H1 (cell line): ENCODE results near the gene DBNL. TPM values are rescaled to one million over a fixed set of nuclear protein-coding genes. Genes with fewer than 3 reads are reported as not detected.

Source experiments
- CTCF ChIA-PET: fragments of 300-600 bp; sonication (Branson Sonifier 250); formaldehyde crosslinking; loops from one replicate; lab custom pipeline; 2021; ENCODE audit not compliant: partially characterized antibody; lab: Charles Lee
- POLR2A ChIA-PET: fragments of 300-600 bp; sonication (Branson Sonifier 250); formaldehyde crosslinking; loops from one replicate; lab custom pipeline; 2021; ENCODE audit warnings: inconsistent platforms; ENCODE audit not compliant: partially characterized antibody; lab: Charles Lee
- DNase-seq, 2 experiments: peaks; one replicate each; pipeline versions ENCODE4 v3.0.0 to v3.0.0-alpha.2; 2010 to 2022; ENCODE audit warnings: low spot score in 2 of 2, low read depth in 1 of 2, mixed read lengths in 1 of 2
- FAIRE-seq: peaks from 2 replicates; lab custom pipeline; 2011; peaks lifted over from hg19 to GRCh38; lab: Jason Lieb, UNC
- H2AFZ ChIP-seq: 2 replicates; pipeline ENCODE4 v1.8.1; 2012; ENCODE audit warnings: low read length, inconsistent platforms
- H2AK5ac ChIP-seq: 2 replicates; pipeline ENCODE4 v1.6.1; 2013; ENCODE audit warnings: low read depth, low read length
- H2BK120ac ChIP-seq: replicated peaks from 2 replicates; pipeline ENCODE3; 2013; ENCODE audit warnings: low read depth, low read length, inconsistent platforms
- H2BK12ac ChIP-seq: 2 replicates; pipeline ENCODE4 v1.6.1; 2013; ENCODE audit warnings: low read depth, low read length
- H2BK15ac ChIP-seq: 2 replicates; pipeline ENCODE4 v1.6.1; 2013; ENCODE audit warnings: low read length
- H2BK20ac ChIP-seq: 2 replicates; pipeline ENCODE4 v1.6.1; 2013; ENCODE audit warnings: low read length
- H2BK5ac ChIP-seq: 2 replicates; pipeline ENCODE4 v1.6.1; 2013; ENCODE audit warnings: low read depth, low read length
- H3K14ac ChIP-seq: 2 replicates; pipeline ENCODE4 v1.6.1; 2013; ENCODE audit warnings: inconsistent platforms; ENCODE audit not compliant: insufficient read length
- H3K18ac ChIP-seq: 2 replicates; pipeline ENCODE4 v1.6.1; 2013; ENCODE audit warnings: low read length; ENCODE audit errors: extremely low read depth
- H3K23ac ChIP-seq: 2 replicates; pipeline ENCODE4 v1.6.1; 2013; ENCODE audit warnings: inconsistent platforms; ENCODE audit not compliant: insufficient read length
- H3K23me2 ChIP-seq: 2 replicates; pipeline ENCODE4 v1.6.1; 2013; ENCODE audit warnings: low read depth, low read length
- H3K27ac ChIP-seq: 2 replicates; pipeline ENCODE4 v1.6.1; 2011; ENCODE audit warnings: low read depth, low read length, inconsistent platforms
- H3K27me3 ChIP-seq, 4 experiments: replicated peaks in 1 of 4; 1 replicate in 1 of 4; 2 replicates in 3 of 4; pipeline versions ENCODE4 v1.6.1 to v1.8.1; 2011 to 2013; ENCODE audit warnings: low read length in 3 of 4, mild to moderate bottlenecking in 3 of 4, inconsistent platforms in 2 of 4, mixed read lengths in 2 of 4, moderate library complexity in 1 of 4; ENCODE audit not compliant: control insufficient read depth in 3 of 4, insufficient read depth in 3 of 4; ENCODE audit errors: extremely low read depth in 1 of 4
- H3K36me3 ChIP-seq, 4 experiments: 2 replicates each; pipeline versions ENCODE4 v1.6.1 to v1.8.1; 2011 to 2013; ENCODE audit warnings: mild to moderate bottlenecking in 4 of 4, low read length in 3 of 4, moderate library complexity in 2 of 4, control low read depth in 1 of 4, inconsistent platforms in 1 of 4; ENCODE audit not compliant: insufficient read depth in 4 of 4, control insufficient read depth in 2 of 4
- H3K4ac ChIP-seq: replicated peaks from 2 replicates; pipeline ENCODE3; 2013; ENCODE audit warnings: low read length, low read depth, mixed read lengths, inconsistent platforms; ENCODE audit not compliant: insufficient read length
- H3K4me1 ChIP-seq, 4 experiments: replicated peaks in 1 of 4; 1 replicate in 1 of 4; 2 replicates in 3 of 4; pipeline versions ENCODE4 v1.6.1 to v1.8.1; 2011 to 2013; ENCODE audit warnings: low read length in 3 of 4, inconsistent platforms in 2 of 4, mixed read lengths in 1 of 4; ENCODE audit not compliant: insufficient read depth in 4 of 4, control insufficient read depth in 3 of 4
- H3K4me2 ChIP-seq, 2 experiments: 2 replicates each; pipeline versions ENCODE4 v1.6.1 to v1.8.1; 2011 to 2013; ENCODE audit warnings: low read depth in 2 of 2, low read length in 2 of 2, control low read depth in 1 of 2, inconsistent platforms in 1 of 2, mild to moderate bottlenecking in 1 of 2; ENCODE audit not compliant: insufficient read depth in 1 of 2
- H3K4me3 ChIP-seq, 4 experiments: fragments of 200-600, 300-600 bp in 1 of 4; sonication (generic), shearing (Covaris generic), sonication (Bioruptor Twin) in 1 of 4; 2 replicates each; pipeline versions ENCODE4 v1.5.1 to v1.8.1; 2011 to 2016; ENCODE audit warnings: low read length in 4 of 4, low read depth in 3 of 4, control low read depth in 2 of 4, inconsistent platforms in 2 of 4, mild to moderate bottlenecking in 2 of 4, mixed read lengths in 1 of 4, moderate library complexity in 1 of 4; ENCODE audit not compliant: insufficient read depth in 2 of 4; ENCODE audit errors: extremely low read depth in 1 of 4
- H3K56ac ChIP-seq: replicated peaks from 2 replicates; pipeline ENCODE3; 2013; ENCODE audit warnings: low read depth, mild to moderate bottlenecking, mixed read lengths, low read length, inconsistent platforms; ENCODE audit not compliant: insufficient read length
- H3K79me1 ChIP-seq: 2 replicates; pipeline ENCODE4 v1.6.1; 2013; ENCODE audit warnings: low read depth, low read length, control low read depth
- H3K79me2 ChIP-seq, 2 experiments: 2 replicates each; pipeline versions ENCODE4 v1.6.1 to v1.8.1; 2012 to 2013; ENCODE audit warnings: low read length in 2 of 2, mild to moderate bottlenecking in 2 of 2, inconsistent platforms in 1 of 2; ENCODE audit not compliant: insufficient read depth in 2 of 2, control insufficient read depth in 1 of 2
- H3K9ac ChIP-seq, 4 experiments: replicated peaks in 1 of 4; 1 replicate in 1 of 4; 2 replicates in 3 of 4; pipeline versions ENCODE4 v1.6.1 to v1.8.1; 2011 to 2013; ENCODE audit warnings: low read depth in 3 of 4, low read length in 3 of 4, control low read depth in 2 of 4, mild to moderate bottlenecking in 2 of 4, moderate library complexity in 2 of 4, inconsistent platforms in 1 of 4; ENCODE audit errors: extremely low read depth in 1 of 4
- H3K9me3 ChIP-seq, 2 experiments: 2 replicates each; pipeline versions ENCODE4 v1.6.1 to v1.8.1; 2012 to 2013; ENCODE audit warnings: mild to moderate bottlenecking in 2 of 2, moderate library complexity in 2 of 2, control low read depth in 1 of 2, inconsistent platforms in 1 of 2, low read depth in 1 of 2, low read length in 1 of 2, mixed read lengths in 1 of 2; ENCODE audit not compliant: insufficient read depth in 2 of 2
- H4K20me1 ChIP-seq, 2 experiments: replicated peaks in 1 of 2; 2 replicates each; pipeline versions ENCODE3 to v1.8.1; 2011 to 2013; ENCODE audit warnings: inconsistent platforms in 2 of 2, low read length in 2 of 2, mild to moderate bottlenecking in 1 of 2; ENCODE audit not compliant: insufficient read depth in 2 of 2, control insufficient read depth in 1 of 2
- H4K5ac ChIP-seq: 2 replicates; pipeline ENCODE4 v1.6.1; 2013; ENCODE audit warnings: low read length, low read depth, mixed read lengths, inconsistent platforms; ENCODE audit not compliant: insufficient read length
- H4K8ac ChIP-seq: 2 replicates; pipeline ENCODE4 v1.8.0; 2013; ENCODE audit warnings: mild to moderate bottlenecking, moderate library complexity, low read length, inconsistent platforms; ENCODE audit not compliant: insufficient read depth; ENCODE audit errors: extremely low read depth
- H4K91ac ChIP-seq: replicated peaks from 2 replicates; pipeline ENCODE3; 2013; ENCODE audit warnings: low read length, mixed read lengths, inconsistent platforms; ENCODE audit not compliant: insufficient read length
- ASH2L ChIP-seq: fragments of 200-600, 300-600 bp; sonication (generic); IDR thresholded peaks from one replicate; pipeline ENCODE4 v1.7.1; 2017; ENCODE audit warnings: low read length
- ATF3 ChIP-seq: IDR thresholded peaks from 2 replicates; pipeline ENCODE4 v1.6.1; 2011; ENCODE audit warnings: low read depth, mild to moderate bottlenecking, low read length; ENCODE audit not compliant: insufficient read depth
- CBX5 ChIP-seq: fragments of 300-800, 300-1000 bp; sonication (generic); IDR thresholded peaks from 2 replicates; pipeline ENCODE4 v1.7.1; 2016; ENCODE audit warnings: antibody characterized with exemption, low read length, low read depth
- EZH2 ChIP-seq: fragments of 200-600 bp; sonication (generic); IDR thresholded peaks from 2 replicates; pipeline ENCODE4 v1.7.1; 2012; ENCODE audit warnings: low read depth, mild to moderate bottlenecking, moderate library complexity, low read length, inconsistent platforms; ENCODE audit not compliant: severe bottlenecking
- JUN ChIP-seq: IDR thresholded peaks from 2 replicates; pipeline ENCODE4 v1.6.1; 2011; ENCODE audit warnings: low read depth, mild to moderate bottlenecking, improper control_type of control experiment, low read length
- KDM4A ChIP-seq: IDR thresholded peaks from one replicate; pipeline ENCODE4 v1.7.1; 2012; ENCODE audit warnings: low read depth, mild to moderate bottlenecking, moderate library complexity, low read length, inconsistent platforms; ENCODE audit not compliant: severe bottlenecking
- POU5F1 ChIP-seq: IDR thresholded peaks from 2 replicates; pipeline ENCODE4 v1.6.1; 2011; ENCODE audit warnings: low read depth, mild to moderate bottlenecking, low read length, moderate library complexity
- RFX5 ChIP-seq: IDR thresholded peaks from 2 replicates; pipeline ENCODE4 v1.6.1; 2011; ENCODE audit warnings: low read depth, low read length, improper control_type of control experiment, borderline replicate concordance
- SAP30 ChIP-seq: fragments of 300-600 bp; sonication (generic); IDR thresholded peaks from 2 replicates; pipeline ENCODE4 v1.7.1; 2012; ENCODE audit warnings: low read length, moderate library complexity, mild to moderate bottlenecking, inconsistent platforms; ENCODE audit not compliant: insufficient read depth, insufficient replicate concordance
- SIRT6 ChIP-seq: IDR thresholded peaks from one replicate; pipeline ENCODE4 v1.7.1; 2012; ENCODE audit warnings: low read length, inconsistent platforms
- TAF1 ChIP-seq: IDR thresholded peaks from 2 replicates; pipeline ENCODE4 v1.6.1; 2011; ENCODE audit warnings: mild to moderate bottlenecking, low read depth, low read length
- TAF7 ChIP-seq: optimal IDR thresholded peaks from 2 replicates; pipeline ENCODE3; 2011; ENCODE audit warnings: low read depth, mild to moderate bottlenecking, inconsistent platforms, low read length, moderate library complexity, borderline replicate concordance
- TCF12 ChIP-seq: IDR thresholded peaks from 2 replicates; pipeline ENCODE4 v1.6.1; 2011; ENCODE audit warnings: low read depth, mild to moderate bottlenecking, low read length
- TEAD4 ChIP-seq: IDR thresholded peaks from 2 replicates; pipeline ENCODE4 v1.6.1; 2012; ENCODE audit warnings: low read depth, low read length, inconsistent platforms, mixed read lengths
- WGBS, 2 experiments: shearing (Covaris generic) in 1 of 2; methylation state at CpG; one replicate each; pipeline versions ENCODE4 v1.1.6 to v1.1.7; 2013 to 2015; ENCODE audit warnings: low lambda C conversion rate in 2 of 2, mixed read lengths in 2 of 2, inconsistent platforms in 1 of 2, low coverage in 1 of 2, missing lambda C conversion rate in 1 of 2; ENCODE audit not compliant: insufficient replicate concordance in 2 of 2, insufficient coverage in 1 of 2, insufficient read length in 1 of 2; ENCODE audit errors: extremely low coverage in 1 of 2, missing lambda C conversion rate in 1 of 2; 5-methylcytosine and 5-hydroxymethylcytosine counted together
- polyA plus RNA-seq, 7 experiments: library from polyadenylated mRNA; depleted of rRNA in 3 of 7; stranded (reverse) in 5 of 7; unstranded in 2 of 7; fragments of >200 nt in 5 of 7; fragments of 200-250 nt in 2 of 7; gene quantifications; 1 replicate in 5 of 7; 2 replicates in 1 of 7; 4 replicates in 1 of 7; pipeline versions ENCODE4 v1.2.1 to v1.2.3, GENCODE V29; 2011 to 2013; ENCODE audit warnings: missing spikeins in 2 of 7, mixed read lengths in 2 of 7
- total RNA-seq: library from RNA; stranded (reverse); fragmentation: NEBNext Ultra II Directional; extraction: Animal tissue kit (Norgen Biotek cat#: 25700); gene quantifications from 2 replicates; pipeline ENCODE4 v1.2.1, GENCODE V29; 2021

The DBNL gene
- total and polyA plus RNA-seq, 2 of the 8 experiments (the other 6 are each of a cell fraction or from before 2014, with no cell fraction given), result 30.9 to 56.6 TPM

GRCh38 chr7:44062903-44063295 lies 18.4 kb downstream of the DBNL start:
- Histone ChIP-seq H2AK5ac (no peak overlapping the region), H4K91ac (no peak overlapping the region), H3K79me2 (no peaks in the 10 kb centered on the region), H4K8ac (no peak overlapping the region), H2BK15ac (no peak overlapping the region), H3K18ac (no peak overlapping the region), H3K9me3 (no peaks in the 10 kb centered on the region), H3K27ac (no peak overlapping the region), H4K5ac (no peak overlapping the region), H2BK20ac (no peak overlapping the region), H3K56ac (no peak overlapping the region), H3K14ac (no peak overlapping the region), H3K27me3 (peaks cover 0 to 3% (median 0%) of the 10 kb centered on the region in 4 experiments; a peak in 2 of 7 replicates), H3K4ac (no peak overlapping the region), H3K4me1 (peaks cover 9 to 30% (median 26%) of the 10 kb centered on the region in 4 experiments), H3K9ac (no peak overlapping the region), H3K4me3 (no peak overlapping the region), H2BK5ac (no peak overlapping the region), H2BK120ac (no peak overlapping the region), H2BK12ac (0 out of 2 replicates have a peak overlapping the region, but pooled peaks have one; percentile 60), H3K4me2 (no peak overlapping the region; a peak in 1 of 4 replicates), H2AFZ (no peak overlapping the region), H3K79me1 (no peaks in the 10 kb centered on the region), H4K20me1 (peaks cover 5 to 10% of the 10 kb centered on the region in 2 experiments), H3K36me3 (peaks cover 4 to 24% (median 21%) of the 10 kb centered on the region in 4 experiments), H3K23me2 (no peaks in the 10 kb centered on the region), H3K23ac (no peak overlapping the region)
- POLR2A ChIA-PET, result interaction anchor here (1.4 to 7.1 kb wide), 5 partner anchors 9 to 47 kb away, joined by 4 to 48 read pairs (median 12); no protein-coding TSS in a partner anchor
- CTCF ChIA-PET, result interaction anchor here (1.1 to 1.9 kb wide), 7 partner anchors 9 to 43 kb away, joined by 3 to 9 read pairs (median 3); partner anchors contain the start of gene DBNL
- FAIRE-seq, result no peak
- no peak for DNase-seq
- WGBS, 2 experiments, result 93% methylated on average over 3 of the region's 3 CpGs; no CpG with 5 or more reads in 1 of the 2 experiments
- TF ChIP-seq POU5F1, result no peak
- no peak for TF ChIP-seq TAF7
- no peak for TF ChIP-seq CBX5
- TF ChIP-seq SAP30, result no peak
- no peak for TF ChIP-seq ASH2L
- no peak for TF ChIP-seq ATF3
- no peak for TF ChIP-seq RFX5
- TF ChIP-seq EZH2, result no peak
- no peak for TF ChIP-seq SIRT6
- no peak for TF ChIP-seq TEAD4
- no peak for TF ChIP-seq KDM4A
- no peak for TF ChIP-seq JUN
- no peak for TF ChIP-seq TCF12
- no peak for TF ChIP-seq TAF1
